OCI-LY3 (cell line): Measurements from ENCODE around the gene SLC26A2.

ENCODE experiments used
- EZH2phosphoT487 ChIP-seq: fragments of 200-600 bp; shearing (Covaris generic); IDR thresholded peaks from 2 replicates; pipeline ENCODE4 v1.6.1; 2018; ENCODE audit warnings: antibody characterized with exemption, mixed run types, low read depth
- TF ChIP-seq, protein P1 (sequence below): fragments of 200-600, 300-600 bp; sonication (generic); IDR thresholded peaks from 2 replicates; pipeline ENCODE4 v1.5.1; 2014; ENCODE audit warnings: antibody characterized with exemption, low read length, low read depth

DNA sequence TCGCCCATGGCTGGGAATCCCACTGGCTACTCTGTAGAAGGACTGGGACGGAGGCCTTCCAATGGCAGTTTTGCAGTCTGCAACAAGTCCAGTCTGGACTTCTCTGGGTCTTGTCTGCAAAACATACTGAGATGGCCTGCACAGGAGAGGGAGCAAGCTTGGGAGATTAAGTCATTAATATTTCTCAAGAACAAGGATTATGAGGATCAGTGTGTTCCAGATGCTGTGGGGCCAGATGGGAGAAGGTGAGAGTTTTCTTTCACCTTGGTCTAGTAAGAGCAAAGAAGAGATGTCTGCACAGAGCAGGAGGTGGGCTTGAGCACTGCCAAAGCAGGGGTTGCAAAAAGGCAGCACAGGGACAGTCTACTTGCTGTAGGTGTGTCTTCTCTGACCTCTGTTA, 15.9 kb upstream of the SLC26A2 start, which contains the start of gene PDE6A:
- TF ChIP-seq, protein P1, sequence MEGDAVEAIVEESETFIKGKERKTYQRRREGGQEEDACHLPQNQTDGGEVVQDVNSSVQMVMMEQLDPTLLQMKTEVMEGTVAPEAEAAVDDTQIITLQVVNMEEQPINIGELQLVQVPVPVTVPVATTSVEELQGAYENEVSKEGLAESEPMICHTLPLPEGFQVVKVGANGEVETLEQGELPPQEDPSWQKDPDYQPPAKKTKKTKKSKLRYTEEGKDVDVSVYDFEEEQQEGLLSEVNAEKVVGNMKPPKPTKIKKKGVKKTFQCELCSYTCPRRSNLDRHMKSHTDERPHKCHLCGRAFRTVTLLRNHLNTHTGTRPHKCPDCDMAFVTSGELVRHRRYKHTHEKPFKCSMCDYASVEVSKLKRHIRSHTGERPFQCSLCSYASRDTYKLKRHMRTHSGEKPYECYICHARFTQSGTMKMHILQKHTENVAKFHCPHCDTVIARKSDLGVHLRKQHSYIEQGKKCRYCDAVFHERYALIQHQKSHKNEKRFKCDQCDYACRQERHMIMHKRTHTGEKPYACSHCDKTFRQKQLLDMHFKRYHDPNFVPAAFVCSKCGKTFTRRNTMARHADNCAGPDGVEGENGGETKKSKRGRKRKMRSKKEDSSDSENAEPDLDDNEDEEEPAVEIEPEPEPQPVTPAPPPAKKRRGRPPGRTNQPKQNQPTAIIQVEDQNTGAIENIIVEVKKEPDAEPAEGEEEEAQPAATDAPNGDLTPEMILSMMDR, result no peak
- TF ChIP-seq EZH2phosphoT487, result no peak
